ENCODE measurements around the gene NUB1.

- TF ChIP-seq ZNF274 (IDR thresholded peaks at IDR 0.05; ENCODE audit: low read depth, low read length) (no peak), SUZ12 (IDR thresholded peaks at IDR 0.05; ENCODE audit: extremely low read depth, insufficient read depth, insufficient read length) (no peak), YY1 (IDR thresholded peaks at IDR 0.05; ENCODE audit: insufficient read depth, insufficient read length) (no peak)
Measured at GRCh38 chr7:151338809-151339208, 2.8 kb upstream of the NUB1 start.

All from NT2/D1 (cell line).